ENCODE data around the gene ESYT2.

The ESYT2 gene

GRCh38 chr7:158742065-158742821 is 87.1 kb downstream of the ESYT2 start:
- no peak for DNase-seq (ENCODE audit: low read depth)

- DNase-seq (ENCODE audit: low read depth) = no peak
Observed at GRCh38 chr7:158741294-158741666, 88.0 kb downstream of the ESYT2 start.

GRCh38 chr7:158740657-158741293 is 88.5 kb downstream of the ESYT2 start:
- no peak for DNase-seq (ENCODE audit: low read depth)

GRCh38 chr7:158740013-158740656 is 89.2 kb downstream of the ESYT2 start:
- DNase-seq (ENCODE audit: low read depth) = no peak

- DNase-seq (ENCODE audit: low read depth) = no peak
Observed at GRCh38 chr7:158738841-158739240, 90.5 kb downstream of the ESYT2 start.

- DNase-seq (ENCODE audit: low read depth) = no peak
Observed at GRCh38 chr7:158737064-158737695, 92.1 kb downstream of the ESYT2 start.

- no peak for DNase-seq (ENCODE audit: low read depth)
Observed at GRCh38 chr7:158735935-158736334, 93.4 kb downstream of the ESYT2 start.

- DNase-seq (ENCODE audit: low read depth) = no peak
Observed at GRCh38 chr7:158734861-158735260, 94.4 kb downstream of the ESYT2 start.

GRCh38 chr7:158733775-158734494 is 95.4 kb downstream of the ESYT2 start:
- no peak for DNase-seq (ENCODE audit: low read depth)

GRCh38 chr7:158733220-158733519 is 96.1 kb downstream of the ESYT2 start:
- DNase-seq (ENCODE audit: low read depth) = no peak

- DNase-seq (ENCODE audit: low read depth) = no peak
Observed at GRCh38 chr7:158732494-158733219, 96.7 kb downstream of the ESYT2 start.

- no peak for DNase-seq (ENCODE audit: low read depth)
Observed at GRCh38 chr7:158731761-158732160, 97.5 kb downstream of the ESYT2 start.

GRCh38 chr7:158730383-158731346 is 98.6 kb downstream of the ESYT2 start:
- no peak for DNase-seq (ENCODE audit: low read depth)

- no peak for DNase-seq (ENCODE audit: low read depth)
Observed at GRCh38 chr7:158729646-158730382, 99.5 kb downstream of the ESYT2 start.

- DNase-seq (ENCODE audit: low read depth) = no peak
Observed at GRCh38 chr7:158728911-158729645, 100.2 kb downstream of the ESYT2 start.

- DNase-seq (ENCODE audit: low read depth) = no peak
Observed at GRCh38 chr7:158727690-158728089, 101.6 kb downstream of the ESYT2 start.

- no peak for DNase-seq (ENCODE audit: low read depth)
Observed at GRCh38 chr7:158726277-158726807, 103.0 kb downstream of the ESYT2 start.

- no peak for DNase-seq (ENCODE audit: low read depth)
Observed at GRCh38 chr7:158725506-158725800, 103.9 kb downstream of the ESYT2 start.
